Measurements from ENCODE around the gene ITGA8. TPM values are rescaled to one million over a fixed set of nuclear protein-coding genes. Genes with fewer than 3 reads are reported as not detected.

Gene ITGA8
- polyA plus RNA-seq, 1 donor: 7.3 TPM

- no peak for DNase-seq (ENCODE audit: low read depth)
Observed at GRCh38 chr10:15464381-15464780, 255.3 kb downstream of the ITGA8 start.

Other genes with a start within 250 kb of the ITGA8 start
- 27.4 TPM for gene MINDY3, start 140.6 kb upstream of the ITGA8 start, polyA plus RNA-seq (ENCODE audit: insufficient read length)